Measurements from ENCODE around the gene HES6. TPM values are rescaled to one million over a fixed set of nuclear protein-coding genes. Genes with fewer than 3 reads are reported as not detected.

HES6 gene
- total RNA-seq, 1 experiment from 2014 or later, result 9.8 TPM

DNA sequence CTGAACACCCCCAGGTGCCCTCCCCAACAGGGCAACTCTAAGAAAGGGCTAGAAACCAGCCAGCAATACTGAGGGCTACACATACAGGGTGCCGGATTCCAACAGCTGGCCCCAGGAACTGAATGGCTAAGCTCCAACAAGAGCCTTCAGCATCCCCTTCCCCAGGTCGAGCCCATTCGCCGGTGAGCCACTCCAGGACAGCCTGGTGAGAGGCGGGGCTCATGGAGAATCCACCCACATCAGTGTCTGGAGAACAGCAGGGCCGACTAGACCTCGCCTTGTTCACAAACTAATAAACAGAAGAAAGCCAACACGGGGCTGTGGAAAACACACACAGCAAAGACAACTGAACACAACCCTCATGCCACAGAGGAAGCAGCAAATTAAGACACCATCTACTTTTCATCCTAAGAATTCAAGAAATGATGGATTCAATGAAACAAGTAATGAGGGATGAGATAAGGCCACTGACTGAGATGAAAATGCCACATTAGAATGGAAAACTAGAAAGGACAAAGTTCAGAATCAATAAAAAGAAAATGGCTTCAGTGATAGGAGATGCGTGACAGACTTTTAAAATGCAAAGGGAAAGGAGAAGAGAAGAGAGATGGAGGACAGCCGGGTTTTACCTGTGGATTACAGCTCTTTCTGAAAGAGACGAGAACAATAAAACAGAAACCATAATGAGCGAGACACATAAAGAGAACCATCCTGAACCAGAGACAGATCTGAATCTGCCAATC is 40.4 kb upstream of the HES6 start:
- no peak for ATAC-seq
- BruUV-seq (replicated peaks), result no TSS peak

DNA sequence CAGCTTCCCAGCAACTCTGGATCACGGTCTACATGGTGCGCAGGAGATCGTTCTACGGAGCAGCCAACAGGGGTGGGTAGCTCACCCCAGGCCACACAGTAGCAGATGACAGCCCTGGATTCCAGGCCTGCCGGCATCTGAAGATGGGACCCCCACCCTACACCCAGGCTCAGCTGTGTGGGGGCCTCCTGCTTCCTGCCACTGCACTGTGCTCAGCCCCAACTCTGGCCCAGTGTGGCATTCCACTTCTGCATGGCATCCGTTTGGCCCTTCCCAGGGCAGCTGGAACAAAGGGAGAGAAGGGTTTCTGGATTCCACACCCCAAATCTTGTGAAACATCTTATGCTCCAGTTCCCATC is 39.5 kb upstream of the HES6 start:
- H2AFZ ChIP-seq (ENCODE audit: low read length), result no peak overlapping the region
- CTCF ChIA-PET, result no interaction called here
- H3K27ac ChIP-seq (ENCODE audit: low read length), result no peak overlapping the region
- no TSS peak for BruUV-seq (replicated peaks)
- POLR2A ChIA-PET (ENCODE audit: unreplicated experiment), result no interaction called here
- peaks cover 61% of the 10 kb centered on the region for H3K79me2 ChIP-seq (ENCODE audit: low read length)
- H3K4me1 ChIP-seq (ENCODE audit: insufficient read depth, low read length), result no peaks in the 10 kb centered on the region
- no peak for ATAC-seq
- intact Hi-C loops (cut with micrococcal nuclease), result no loop called here
- no peaks in the 10 kb centered on the region for H3K27me3 ChIP-seq (ENCODE audit: low read length)
- no peak overlapping the region for H3K4me2 ChIP-seq (ENCODE audit: low read length)
- no peak overlapping the region for H3K9ac ChIP-seq (ENCODE audit: low read length)
- H4K20me1 ChIP-seq (ENCODE audit: low read length), result peaks cover 29% of the 10 kb centered on the region
- no peaks in the 10 kb centered on the region for H3F3A ChIP-seq (ENCODE audit: low read length, unreplicated experiment)
- no peak for TF ChIP-seq EZH2 (IDR thresholded peaks at IDR 0.05; ENCODE audit: low read length, unreplicated experiment)
- TF ChIP-seq EZH2phosphoT487 (IDR thresholded peaks at IDR 0.05; ENCODE audit: borderline replicate concordance, low read length), result no peak
- TF ChIP-seq, protein P1, sequence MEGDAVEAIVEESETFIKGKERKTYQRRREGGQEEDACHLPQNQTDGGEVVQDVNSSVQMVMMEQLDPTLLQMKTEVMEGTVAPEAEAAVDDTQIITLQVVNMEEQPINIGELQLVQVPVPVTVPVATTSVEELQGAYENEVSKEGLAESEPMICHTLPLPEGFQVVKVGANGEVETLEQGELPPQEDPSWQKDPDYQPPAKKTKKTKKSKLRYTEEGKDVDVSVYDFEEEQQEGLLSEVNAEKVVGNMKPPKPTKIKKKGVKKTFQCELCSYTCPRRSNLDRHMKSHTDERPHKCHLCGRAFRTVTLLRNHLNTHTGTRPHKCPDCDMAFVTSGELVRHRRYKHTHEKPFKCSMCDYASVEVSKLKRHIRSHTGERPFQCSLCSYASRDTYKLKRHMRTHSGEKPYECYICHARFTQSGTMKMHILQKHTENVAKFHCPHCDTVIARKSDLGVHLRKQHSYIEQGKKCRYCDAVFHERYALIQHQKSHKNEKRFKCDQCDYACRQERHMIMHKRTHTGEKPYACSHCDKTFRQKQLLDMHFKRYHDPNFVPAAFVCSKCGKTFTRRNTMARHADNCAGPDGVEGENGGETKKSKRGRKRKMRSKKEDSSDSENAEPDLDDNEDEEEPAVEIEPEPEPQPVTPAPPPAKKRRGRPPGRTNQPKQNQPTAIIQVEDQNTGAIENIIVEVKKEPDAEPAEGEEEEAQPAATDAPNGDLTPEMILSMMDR (conservative IDR thresholded peaks at IDR 0.05; ENCODE audit: low read depth, low read length), result no peak
- no peak for DNase-seq
- H3K9me3 ChIP-seq (ENCODE audit: low read length), result no peaks in the 10 kb centered on the region
- H3K4me3 ChIP-seq (ENCODE audit: low read length), result no peak overlapping the region
- peaks cover 16% of the 10 kb centered on the region for H3K36me3 ChIP-seq (ENCODE audit: low read depth, low read length)
- no peaks in the 10 kb centered on the region for H3K9me2 ChIP-seq (replicated peaks; ENCODE audit: low read length)

More for the DNA sequence above, 40.4 kb upstream of the HES6 start:
- Histone ChIP-seq H3F3A (ENCODE audit: low read length, unreplicated experiment) (no peaks in the 10 kb centered on the region), H3K4me3 (ENCODE audit: low read length) (no peak overlapping the region), H3K27ac (ENCODE audit: low read length) (no peak overlapping the region), H3K9me2 (replicated peaks; ENCODE audit: low read length) (no peaks in the 10 kb centered on the region), H3K9ac (ENCODE audit: low read length) (no peak overlapping the region), H3K36me3 (ENCODE audit: low read depth, low read length) (peaks cover 16% of the 10 kb centered on the region), H3K4me1 (ENCODE audit: insufficient read depth, low read length) (peaks cover 4% of the 10 kb centered on the region), H4K20me1 (ENCODE audit: low read length) (peaks cover 29% of the 10 kb centered on the region), H3K9me3 (ENCODE audit: low read length) (no peaks in the 10 kb centered on the region), H3K4me2 (ENCODE audit: low read length) (no peak overlapping the region), H3K79me2 (ENCODE audit: low read length) (peaks cover 70% of the 10 kb centered on the region), H3K27me3 (ENCODE audit: low read length) (no peaks in the 10 kb centered on the region), H2AFZ (ENCODE audit: low read length) (no peak overlapping the region)
- no peak for DNase-seq
- ChIA-PET CTCF (no interaction called here), POLR2A (ENCODE audit: unreplicated experiment) (no interaction called here)
- intact Hi-C loops (cut with micrococcal nuclease), result no loop called here
- TF ChIP-seq EZH2 (IDR thresholded peaks at IDR 0.05; ENCODE audit: low read length, unreplicated experiment) (no peak), EZH2phosphoT487 (IDR thresholded peaks at IDR 0.05; ENCODE audit: borderline replicate concordance, low read length) (no peak)
- TF ChIP-seq, protein P1 (conservative IDR thresholded peaks at IDR 0.05; ENCODE audit: low read depth, low read length), result no peak

DNA sequence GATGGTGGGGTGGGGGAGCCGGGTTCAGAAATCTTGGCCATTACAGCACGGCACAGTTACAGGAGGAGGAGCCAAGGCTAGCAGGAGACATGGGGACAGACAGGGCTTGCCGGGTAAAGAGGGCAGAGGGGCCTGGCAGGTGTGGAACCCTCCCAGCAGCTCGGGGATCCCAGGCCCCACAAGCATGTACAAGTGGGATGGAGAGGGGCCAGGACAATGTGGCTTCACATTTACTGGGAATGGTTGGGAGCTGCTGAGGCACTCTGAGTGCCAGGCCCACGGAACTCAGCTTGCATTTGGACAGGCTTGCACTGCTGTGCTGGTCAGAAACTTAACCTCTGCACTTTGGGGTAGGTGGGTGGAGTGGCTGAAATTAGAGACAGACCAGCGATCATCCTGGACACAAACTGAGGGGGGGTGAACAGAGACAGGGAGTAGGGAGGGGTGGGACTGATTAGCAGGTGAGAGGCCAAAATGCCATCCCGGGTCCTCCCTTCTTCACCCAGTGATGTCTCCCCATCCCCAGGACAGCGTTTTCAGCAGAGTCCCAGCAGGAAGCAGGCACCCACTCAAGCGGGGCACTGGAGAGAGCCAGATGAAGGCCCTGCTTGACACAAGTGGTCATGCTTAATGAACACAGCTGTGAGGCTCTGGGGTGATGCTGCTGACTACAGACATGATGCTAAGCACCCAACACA is 38.9 kb upstream of the HES6 start:
- no TSS peak for BruUV-seq (replicated peaks)
- H4K20me1 ChIP-seq (ENCODE audit: low read length), result peaks cover 29% of the 10 kb centered on the region
- ChIA-PET POLR2A (ENCODE audit: unreplicated experiment) (no interaction called here), CTCF (no interaction called here)
- H2AFZ ChIP-seq (ENCODE audit: low read length), result no peak overlapping the region
- H3K79me2 ChIP-seq (ENCODE audit: low read length), result peaks cover 56% of the 10 kb centered on the region
- no peaks in the 10 kb centered on the region for H3K9me2 ChIP-seq (replicated peaks; ENCODE audit: low read length)
- H3K9ac ChIP-seq (ENCODE audit: low read length), result no peak overlapping the region
- TF ChIP-seq EZH2phosphoT487 (IDR thresholded peaks at IDR 0.05; ENCODE audit: borderline replicate concordance, low read length) (no peak), EZH2 (IDR thresholded peaks at IDR 0.05; ENCODE audit: low read length, unreplicated experiment) (no peak)
- TF ChIP-seq, protein P1 (conservative IDR thresholded peaks at IDR 0.05; ENCODE audit: low read depth, low read length), result no peak
- intact Hi-C loops (cut with micrococcal nuclease), result no loop called here
- no peaks in the 10 kb centered on the region for H3K9me3 ChIP-seq (ENCODE audit: low read length)
- H3K36me3 ChIP-seq (ENCODE audit: low read depth, low read length), result peaks cover 16% of the 10 kb centered on the region
- H3F3A ChIP-seq (ENCODE audit: low read length, unreplicated experiment), result no peaks in the 10 kb centered on the region
- no peak overlapping the region for H3K4me3 ChIP-seq (ENCODE audit: low read length)
- ATAC-seq, result no peak
- H3K4me1 ChIP-seq (ENCODE audit: insufficient read depth, low read length), result no peaks in the 10 kb centered on the region
- no peak for DNase-seq
- no peak overlapping the region for H3K27ac ChIP-seq (ENCODE audit: low read length)
- no peak overlapping the region for H3K4me2 ChIP-seq (ENCODE audit: low read length)
- H3K27me3 ChIP-seq (ENCODE audit: low read length), result no peaks in the 10 kb centered on the region
